Measurements from ENCODE around the gene NELFCD.

The NELFCD gene

GRCh38 chr20:59042796-59043631 lies 62.0 kb downstream of the NELFCD start:
- TF ChIP-seq FOXM1 (IDR thresholded peaks at IDR 0.05; ENCODE audit: borderline replicate concordance, low read depth) (no peak), NFIC (IDR thresholded peaks at IDR 0.05) (0 out of 2 replicates have a peak, but pooled peaks have one; percentile 17), MAX (IDR thresholded peaks at IDR 0.05) (peak; percentile 48; the same call in 1 of the 2 replicates)

GRCh38 chr20:59043698-59044097 lies 62.6 kb downstream of the NELFCD start:
- TF ChIP-seq, protein P1, sequence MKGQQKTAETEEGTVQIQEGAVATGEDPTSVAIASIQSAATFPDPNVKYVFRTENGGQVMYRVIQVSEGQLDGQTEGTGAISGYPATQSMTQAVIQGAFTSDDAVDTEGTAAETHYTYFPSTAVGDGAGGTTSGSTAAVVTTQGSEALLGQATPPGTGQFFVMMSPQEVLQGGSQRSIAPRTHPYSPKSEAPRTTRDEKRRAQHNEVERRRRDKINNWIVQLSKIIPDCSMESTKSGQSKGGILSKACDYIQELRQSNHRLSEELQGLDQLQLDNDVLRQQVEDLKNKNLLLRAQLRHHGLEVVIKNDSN (IDR thresholded peaks at IDR 0.05), result no peak
- TF ChIP-seq TEAD4 (IDR thresholded peaks at IDR 0.05), result no peak
- TF ChIP-seq NFIC (IDR thresholded peaks at IDR 0.05), result no peak
- TF ChIP-seq TAF1 (IDR thresholded peaks at IDR 0.05; ENCODE audit: low read depth), result no peak
- no peak for TF ChIP-seq FOXM1 (IDR thresholded peaks at IDR 0.05; ENCODE audit: borderline replicate concordance, low read depth)
- TF ChIP-seq TCF12 (IDR thresholded peaks at IDR 0.05; ENCODE audit: low read depth), result no peak
- no peak for TF ChIP-seq MAX (IDR thresholded peaks at IDR 0.05)
- no peak for TF ChIP-seq EP300 (IDR thresholded peaks at IDR 0.05; ENCODE audit: borderline replicate concordance)
- TF ChIP-seq RAD21 (IDR thresholded peaks at IDR 0.05; ENCODE audit: low read depth), result no peak
- TF ChIP-seq, protein P2, sequence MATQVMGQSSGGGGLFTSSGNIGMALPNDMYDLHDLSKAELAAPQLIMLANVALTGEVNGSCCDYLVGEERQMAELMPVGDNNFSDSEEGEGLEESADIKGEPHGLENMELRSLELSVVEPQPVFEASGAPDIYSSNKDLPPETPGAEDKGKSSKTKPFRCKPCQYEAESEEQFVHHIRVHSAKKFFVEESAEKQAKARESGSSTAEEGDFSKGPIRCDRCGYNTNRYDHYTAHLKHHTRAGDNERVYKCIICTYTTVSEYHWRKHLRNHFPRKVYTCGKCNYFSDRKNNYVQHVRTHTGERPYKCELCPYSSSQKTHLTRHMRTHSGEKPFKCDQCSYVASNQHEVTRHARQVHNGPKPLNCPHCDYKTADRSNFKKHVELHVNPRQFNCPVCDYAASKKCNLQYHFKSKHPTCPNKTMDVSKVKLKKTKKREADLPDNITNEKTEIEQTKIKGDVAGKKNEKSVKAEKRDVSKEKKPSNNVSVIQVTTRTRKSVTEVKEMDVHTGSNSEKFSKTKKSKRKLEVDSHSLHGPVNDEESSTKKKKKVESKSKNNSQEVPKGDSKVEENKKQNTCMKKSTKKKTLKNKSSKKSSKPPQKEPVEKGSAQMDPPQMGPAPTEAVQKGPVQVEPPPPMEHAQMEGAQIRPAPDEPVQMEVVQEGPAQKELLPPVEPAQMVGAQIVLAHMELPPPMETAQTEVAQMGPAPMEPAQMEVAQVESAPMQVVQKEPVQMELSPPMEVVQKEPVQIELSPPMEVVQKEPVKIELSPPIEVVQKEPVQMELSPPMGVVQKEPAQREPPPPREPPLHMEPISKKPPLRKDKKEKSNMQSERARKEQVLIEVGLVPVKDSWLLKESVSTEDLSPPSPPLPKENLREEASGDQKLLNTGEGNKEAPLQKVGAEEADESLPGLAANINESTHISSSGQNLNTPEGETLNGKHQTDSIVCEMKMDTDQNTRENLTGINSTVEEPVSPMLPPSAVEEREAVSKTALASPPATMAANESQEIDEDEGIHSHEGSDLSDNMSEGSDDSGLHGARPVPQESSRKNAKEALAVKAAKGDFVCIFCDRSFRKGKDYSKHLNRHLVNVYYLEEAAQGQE (IDR thresholded peaks at IDR 0.05; ENCODE audit: low read depth), result no peak
- no peak for TF ChIP-seq CEBPB (IDR thresholded peaks at IDR 0.05)
- TF ChIP-seq YY1 (IDR thresholded peaks at IDR 0.05; ENCODE audit: low read depth), result no peak
- no peak for TF ChIP-seq ZBTB7A (IDR thresholded peaks at IDR 0.05; ENCODE audit: low read depth)
- TF ChIP-seq CREB1 (IDR thresholded peaks at IDR 0.05; ENCODE audit: low read depth), result no peak
- TF ChIP-seq EGR1 (IDR thresholded peaks at IDR 0.05), result no peak

- no peak for TF ChIP-seq RAD21 (IDR thresholded peaks at IDR 0.05; ENCODE audit: low read depth)
- no peak for TF ChIP-seq NFIC (IDR thresholded peaks at IDR 0.05)
- TF ChIP-seq CEBPB (IDR thresholded peaks at IDR 0.05), result no peak
- TF ChIP-seq, protein P1 (IDR thresholded peaks at IDR 0.05), result no peak
These were observed 63.2 kb downstream of the NELFCD start for GRCh38 chr20:59044295-59044694.
